Activated CD8-positive, alpha-beta memory T cell treated with anti-CD3 and anti-CD28 coated beads, Interleukin-2, amount 10 ng/mL, durations not matched to agents 7 days and 5 days (primary cell): ENCODE results near the gene ATF7IP. TPM values are rescaled to one million over a fixed set of nuclear protein-coding genes. Genes with fewer than 3 reads are reported as not detected.

Experiments used
- ATAC-seq: fragments of 150-1000 bp; cut with Tn5 transposase; one replicate; pipeline ENCODE4 v1.10.0; 2021; ENCODE audit warnings: moderate library complexity
- CTCF ChIA-PET: fragments of 350-600 bp; sonication (Branson Sonifier 250); formaldehyde crosslinking; loops from one replicate; lab custom pipeline; 2021; ENCODE audit warnings: antibody characterized with exemption; lab: Charles Lee
- DNase-seq: peaks from one replicate; pipeline ENCODE4 v3.0.0-alpha.2; 2020
- H3K27ac Mint-ChIP-seq: one replicate; pipeline ENCODE4 v1.8.0; 2021; ENCODE audit warnings: mild to moderate bottlenecking, mixed read lengths
- H3K27me3 Mint-ChIP-seq: one replicate; pipeline ENCODE4 v1.8.0; 2021; ENCODE audit warnings: mixed read lengths
- H3K36me3 Mint-ChIP-seq: one replicate; pipeline ENCODE4 v1.8.0; 2021; ENCODE audit warnings: mild to moderate bottlenecking, mixed read lengths
- H3K4me1 Mint-ChIP-seq: one replicate; pipeline ENCODE4 v1.8.0; 2021; ENCODE audit warnings: mixed read lengths
- H3K4me3 Mint-ChIP-seq: one replicate; pipeline ENCODE4 v1.8.0; 2021; ENCODE audit warnings: mild to moderate bottlenecking, moderate library complexity, mixed read lengths
- H3K9me3 Mint-ChIP-seq: one replicate; pipeline ENCODE4 v1.8.0; 2022; ENCODE audit warnings: low read depth, mixed read lengths
- total RNA-seq, 2 experiments: library from RNA; stranded (reverse); gene quantifications; one replicate each; pipeline ENCODE4 v1.2.3, GENCODE V29; 2021

ATF7IP gene
- total RNA-seq, 2 experiments from 2014 or later = 115 to 144 TPM

DNA sequence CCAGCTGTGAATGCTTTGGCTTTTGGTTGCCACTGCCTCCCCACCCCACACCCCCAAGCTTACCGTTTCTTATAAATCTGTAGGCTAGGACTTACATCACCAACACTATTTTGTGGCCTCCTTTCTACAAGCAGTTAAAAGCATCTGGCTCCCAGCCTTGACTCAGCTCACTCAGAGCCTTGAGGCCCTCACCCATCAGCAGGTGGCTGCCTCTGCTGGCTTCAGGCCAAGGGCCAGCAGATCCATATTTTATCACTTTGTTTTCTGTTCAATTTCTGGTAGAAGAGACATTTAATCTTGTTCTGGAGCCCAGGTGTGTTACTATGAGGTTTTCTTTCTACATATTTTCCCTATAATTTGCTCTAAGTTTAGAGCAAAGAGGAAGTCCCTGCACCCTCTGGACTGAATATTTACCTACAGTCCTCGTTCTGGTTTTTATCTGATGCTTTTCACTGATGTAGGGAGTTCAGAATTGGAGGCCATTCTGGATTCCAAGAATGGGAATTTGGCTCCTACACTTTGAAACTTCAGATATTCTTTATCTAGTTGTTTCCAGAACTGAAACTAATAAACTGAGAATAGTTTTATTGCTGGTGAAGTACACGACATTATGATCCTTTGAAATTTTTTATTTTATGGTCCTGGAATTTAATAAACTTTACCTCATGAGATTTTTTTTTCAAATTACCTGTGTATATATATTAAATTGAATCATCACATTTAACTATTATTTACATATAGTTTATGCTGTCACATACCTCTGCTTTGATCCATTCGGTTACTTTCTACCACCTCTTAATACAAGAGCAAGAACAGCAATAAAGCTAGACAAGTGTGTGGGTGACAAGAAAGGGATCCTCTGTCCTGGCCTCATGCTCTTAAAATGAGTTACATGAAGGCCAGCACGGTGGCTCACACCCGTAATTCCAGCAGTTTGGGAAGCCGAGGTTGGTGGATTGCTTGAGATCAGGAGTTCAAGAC is 180.0 kb downstream of the ATF7IP start:
- no peak overlapping the region for H3K27ac Mint-ChIP-seq
- no peak overlapping the region for H3K4me3 Mint-ChIP-seq
- peaks cover 6% of the 10 kb centered on the region for H3K27me3 Mint-ChIP-seq
- H3K9me3 Mint-ChIP-seq = no peaks in the 10 kb centered on the region
- H3K36me3 Mint-ChIP-seq = no peaks in the 10 kb centered on the region
- ATAC-seq (no peak), DNase-seq (no peak)
- CTCF ChIA-PET = no interaction called here
- no peaks in the 10 kb centered on the region for H3K4me1 Mint-ChIP-seq

DNA sequence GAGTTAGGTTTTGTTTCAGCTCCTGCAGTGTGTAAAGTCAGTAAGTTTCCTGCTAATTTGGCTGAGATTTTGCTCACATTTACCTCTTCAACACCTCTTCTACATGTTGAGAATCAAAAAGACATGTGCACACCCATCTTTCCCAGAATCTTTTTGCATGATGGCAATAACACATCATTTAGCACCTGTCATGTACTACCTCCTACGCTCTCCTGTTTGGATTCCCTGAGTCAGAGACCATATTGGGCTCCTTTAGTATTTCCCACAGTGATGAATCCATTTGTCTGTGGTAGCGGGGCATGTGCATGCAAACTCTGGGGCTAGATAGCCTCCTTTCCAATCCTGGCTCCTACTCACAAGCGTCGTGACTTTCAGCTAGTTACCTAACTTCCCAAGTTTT is 182.1 kb downstream of the ATF7IP start:
- DNase-seq = no peak
- H3K36me3 Mint-ChIP-seq = no peaks in the 10 kb centered on the region
- H3K4me3 Mint-ChIP-seq = no peak overlapping the region
- no peaks in the 10 kb centered on the region for H3K9me3 Mint-ChIP-seq
- CTCF ChIA-PET = no interaction called here
- no peak overlapping the region for H3K27ac Mint-ChIP-seq
- H3K4me1 Mint-ChIP-seq = no peaks in the 10 kb centered on the region
- no peak for ATAC-seq
- peaks cover 6% of the 10 kb centered on the region for H3K27me3 Mint-ChIP-seq

DNA sequence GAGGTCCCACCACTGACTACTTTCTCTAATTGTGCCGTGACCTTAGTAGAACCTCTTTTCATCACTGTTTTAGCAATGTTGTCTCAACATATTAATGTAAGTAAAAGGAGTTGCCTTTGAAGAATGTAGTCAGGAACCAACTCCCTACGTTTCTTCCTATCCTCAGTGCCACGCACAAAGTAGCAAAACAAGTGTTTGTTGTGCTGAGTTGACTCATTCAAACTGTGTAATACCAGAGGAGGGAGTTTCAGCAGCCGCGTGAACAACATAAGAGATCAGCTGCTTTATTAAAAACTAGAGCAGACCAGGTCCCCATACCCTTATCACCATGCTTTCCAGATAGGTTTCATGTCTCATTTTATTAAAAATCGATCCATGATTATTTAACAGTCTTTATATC is 183.1 kb downstream of the ATF7IP start:
- DNase-seq = no peak
- Mint-ChIP-seq H3K27me3 (peaks cover 6% of the 10 kb centered on the region), H3K9me3 (no peaks in the 10 kb centered on the region), H3K4me1 (no peaks in the 10 kb centered on the region), H3K27ac (no peak overlapping the region), H3K4me3 (no peak overlapping the region), H3K36me3 (no peaks in the 10 kb centered on the region)
- CTCF ChIA-PET = no interaction called here
- ATAC-seq = no peak

Other genes with a start within 250 kb of the ATF7IP start
- gene PLBD1, start 202.2 kb downstream of the ATF7IP start, total RNA-seq = not detected